Kidney epithelial cell (primary cell): ENCODE measurements around the gene MRPL44. TPM values are rescaled to one million over a fixed set of nuclear protein-coding genes. Genes with fewer than 3 reads are reported as not detected.

ENCODE experiments used
- DNase-seq: peaks from one replicate; pipeline ENCODE4 v3.0.0-alpha.2; 2010; ENCODE audit warnings: low read depth
- H3K27me3 ChIP-seq: 2 replicates; pipeline ENCODE4 v1.6.0; 2011; ENCODE audit warnings: low read length; ENCODE audit not compliant: control insufficient read depth, insufficient read depth
- H3K36me3 ChIP-seq: 2 replicates; pipeline ENCODE4 v1.5.1; 2011; ENCODE audit warnings: low read length; ENCODE audit not compliant: control insufficient read depth, insufficient read depth
- H3K4me3 ChIP-seq: 2 replicates; pipeline ENCODE4 v1.5.1; 2011; ENCODE audit warnings: low read depth, mild to moderate bottlenecking, control low read depth, low read length
- total RNA-seq: library from RNA; depleted of rRNA; stranded (reverse); fragments of >200 nt; gene quantifications from 2 replicates; pipeline ENCODE4 v1.2.3, GENCODE V29; 2015
- TF ChIP-seq, protein P1 (sequence below): IDR thresholded peaks from 2 replicates; pipeline ENCODE4 v1.5.1; 2011; ENCODE audit warnings: mild to moderate bottlenecking, moderate library complexity, low read length, control low read depth, inconsistent platforms; ENCODE audit not compliant: insufficient read depth, poor library complexity, severe bottlenecking

The MRPL44 gene
- total RNA-seq, 1 donor from 2014 or later, result 62.2 TPM

DNA sequence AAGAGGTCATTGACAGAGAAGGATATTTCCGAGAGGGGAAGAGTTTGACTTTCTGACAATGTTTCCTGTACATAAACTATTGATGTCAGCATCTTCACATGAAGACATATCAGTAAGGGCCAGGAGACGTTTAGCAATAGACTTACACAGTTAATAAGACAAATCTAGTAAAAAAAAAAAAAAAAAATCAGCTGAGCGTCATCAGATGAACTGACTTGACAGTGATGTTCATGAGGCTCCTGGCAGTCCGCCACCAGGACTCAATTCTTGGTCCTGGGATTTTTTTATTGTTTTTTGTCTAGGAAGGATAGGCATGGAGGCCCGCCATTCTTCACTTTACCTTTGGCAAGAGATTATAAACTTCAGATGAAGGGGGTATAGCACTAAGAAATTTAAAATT is 14.5 kb downstream of the MRPL44 start:
- Histone ChIP-seq H3K36me3 (no peaks in the 10 kb centered on the region), H3K4me3 (no peak overlapping the region), H3K27me3 (no peaks in the 10 kb centered on the region)
- DNase-seq, result no peak
- TF ChIP-seq, protein P1, sequence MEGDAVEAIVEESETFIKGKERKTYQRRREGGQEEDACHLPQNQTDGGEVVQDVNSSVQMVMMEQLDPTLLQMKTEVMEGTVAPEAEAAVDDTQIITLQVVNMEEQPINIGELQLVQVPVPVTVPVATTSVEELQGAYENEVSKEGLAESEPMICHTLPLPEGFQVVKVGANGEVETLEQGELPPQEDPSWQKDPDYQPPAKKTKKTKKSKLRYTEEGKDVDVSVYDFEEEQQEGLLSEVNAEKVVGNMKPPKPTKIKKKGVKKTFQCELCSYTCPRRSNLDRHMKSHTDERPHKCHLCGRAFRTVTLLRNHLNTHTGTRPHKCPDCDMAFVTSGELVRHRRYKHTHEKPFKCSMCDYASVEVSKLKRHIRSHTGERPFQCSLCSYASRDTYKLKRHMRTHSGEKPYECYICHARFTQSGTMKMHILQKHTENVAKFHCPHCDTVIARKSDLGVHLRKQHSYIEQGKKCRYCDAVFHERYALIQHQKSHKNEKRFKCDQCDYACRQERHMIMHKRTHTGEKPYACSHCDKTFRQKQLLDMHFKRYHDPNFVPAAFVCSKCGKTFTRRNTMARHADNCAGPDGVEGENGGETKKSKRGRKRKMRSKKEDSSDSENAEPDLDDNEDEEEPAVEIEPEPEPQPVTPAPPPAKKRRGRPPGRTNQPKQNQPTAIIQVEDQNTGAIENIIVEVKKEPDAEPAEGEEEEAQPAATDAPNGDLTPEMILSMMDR, result no peak

DNA sequence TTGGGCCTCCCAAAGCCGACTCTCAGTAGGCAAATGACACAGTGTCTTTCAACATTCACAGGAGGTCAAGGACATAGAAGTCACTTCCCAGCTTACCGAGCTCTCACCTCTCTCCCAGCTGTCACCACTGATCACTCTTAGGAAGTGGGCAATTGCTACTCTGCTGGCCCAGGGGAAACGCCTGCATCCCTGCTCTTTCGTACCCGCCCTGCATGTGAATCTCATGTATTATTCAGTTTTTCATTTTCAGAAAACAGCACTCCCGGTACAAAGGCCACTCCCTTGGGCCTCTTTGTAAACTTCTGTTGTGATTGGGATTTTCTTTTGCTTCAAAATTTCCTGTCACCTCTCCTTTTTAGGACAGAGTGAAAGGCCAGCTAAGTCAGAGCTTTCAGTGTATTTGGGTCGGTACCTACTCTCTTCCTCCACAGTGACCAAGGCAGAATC is 15.4 kb downstream of the MRPL44 start:
- DNase-seq, result no peak
- Histone ChIP-seq H3K36me3 (no peaks in the 10 kb centered on the region), H3K27me3 (no peaks in the 10 kb centered on the region), H3K4me3 (no peak overlapping the region)
- TF ChIP-seq, protein P1, result no peak

DNA sequence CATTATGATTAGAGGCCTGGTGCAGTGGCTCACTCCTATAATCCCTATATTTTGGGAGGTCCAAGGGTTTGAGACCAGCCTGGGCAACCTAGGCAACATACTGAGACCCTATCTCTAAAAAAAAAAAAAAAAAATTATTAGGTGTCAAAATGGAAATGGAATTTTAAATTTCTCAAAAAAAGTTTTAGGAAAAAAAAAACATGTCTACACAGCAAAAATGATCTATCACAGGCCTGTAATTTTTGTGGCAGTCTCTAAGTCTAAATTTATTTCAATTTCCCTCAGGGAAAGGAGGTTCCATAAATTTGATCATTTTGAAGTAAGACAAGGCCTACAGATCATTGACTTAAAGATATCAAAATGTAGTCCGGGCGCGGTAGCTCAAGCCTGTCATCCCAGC is 16.3 kb downstream of the MRPL44 start:
- no peak for DNase-seq
- TF ChIP-seq, protein P1, result no peak
- no peaks in the 10 kb centered on the region for H3K36me3 ChIP-seq
- no peak overlapping the region for H3K4me3 ChIP-seq
- H3K27me3 ChIP-seq, result no peaks in the 10 kb centered on the region

DNA sequence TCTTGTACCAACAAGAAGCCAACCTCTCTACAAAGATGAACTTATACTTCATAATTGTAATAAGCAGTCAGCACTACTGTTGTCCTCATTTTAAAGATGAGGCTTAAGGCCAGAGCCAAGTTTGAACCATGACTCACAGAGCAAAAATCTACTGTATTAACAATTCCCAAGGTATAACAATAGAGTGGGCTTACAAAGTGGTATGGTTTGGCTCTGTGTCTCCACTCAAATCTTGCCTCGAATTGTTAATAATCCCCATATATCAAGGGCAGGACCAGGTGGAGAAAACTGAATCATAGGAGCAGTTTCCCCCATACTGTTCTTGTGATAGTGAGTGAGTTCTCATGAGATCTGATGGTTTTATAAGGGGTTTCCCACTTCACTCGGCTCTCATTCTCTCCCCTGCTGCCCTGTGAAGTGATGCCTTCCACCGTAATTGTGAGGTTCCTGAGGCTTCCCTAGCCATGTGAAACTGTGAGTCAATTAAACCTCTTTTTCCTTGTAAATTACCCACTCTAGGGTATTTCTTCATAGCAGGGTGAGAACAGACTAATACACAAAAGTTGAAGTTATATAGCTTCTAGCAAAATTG is 19.5 kb downstream of the MRPL44 start:
- Histone ChIP-seq H3K27me3 (no peaks in the 10 kb centered on the region), H3K4me3 (no peak overlapping the region), H3K36me3 (no peaks in the 10 kb centered on the region)
- TF ChIP-seq, protein P1, result no peak
- no peak for DNase-seq

DNA sequence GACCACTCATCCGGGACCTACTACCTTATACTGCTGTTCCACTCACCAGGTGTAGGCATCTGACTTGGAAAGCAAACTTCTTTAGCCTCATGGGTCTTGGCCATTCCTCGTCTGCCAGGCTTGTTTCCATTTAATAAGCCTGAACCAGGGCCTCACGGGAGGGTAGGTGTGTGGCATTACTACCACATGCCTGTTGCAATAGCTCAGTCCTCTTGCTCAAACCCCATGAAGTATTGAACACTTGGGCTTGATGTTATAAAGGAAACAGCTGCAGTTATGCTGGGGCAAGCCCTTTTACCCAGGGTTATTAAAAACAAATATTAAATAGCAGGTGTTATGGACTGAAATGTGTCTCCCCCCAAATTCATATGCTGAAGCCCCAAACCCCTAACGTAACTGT is 21.2 kb downstream of the MRPL44 start:
- Histone ChIP-seq H3K27me3 (no peaks in the 10 kb centered on the region), H3K36me3 (no peaks in the 10 kb centered on the region), H3K4me3 (no peak overlapping the region)
- TF ChIP-seq, protein P1, result no peak
- DNase-seq, result no peak

DNA sequence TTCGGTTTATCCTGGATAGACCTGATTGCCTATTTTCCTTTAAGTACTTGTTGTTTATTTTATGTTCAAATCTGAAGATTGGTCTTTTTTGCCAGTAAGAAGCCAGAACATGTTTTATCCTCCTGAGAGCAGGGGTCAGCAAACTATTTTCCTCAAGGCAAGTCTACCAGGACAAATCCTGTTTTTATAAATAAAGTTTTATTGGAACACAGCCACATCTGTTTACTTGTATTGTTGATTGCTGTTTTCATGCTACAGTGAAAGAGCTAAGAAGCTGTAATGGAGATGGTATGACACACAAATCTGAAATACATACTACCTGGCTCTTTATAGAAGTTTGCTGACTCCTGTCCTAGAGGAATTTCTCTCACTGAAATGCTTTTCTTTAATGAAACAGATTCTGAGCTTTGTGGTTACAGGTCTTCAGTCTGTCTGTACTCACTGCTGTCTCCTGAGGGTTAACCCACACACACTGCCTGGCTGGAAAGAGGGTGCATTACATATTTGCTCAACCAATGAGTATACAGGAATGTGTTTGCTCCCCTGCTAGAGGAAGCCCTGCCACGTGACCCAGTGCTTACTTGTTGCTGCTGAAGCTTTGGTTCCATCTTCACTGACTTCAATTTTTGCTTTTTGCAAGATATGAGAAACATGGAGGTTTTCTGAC is 22.6 kb downstream of the MRPL44 start:
- no peak for DNase-seq
- TF ChIP-seq, protein P1, result no peak
- Histone ChIP-seq H3K36me3 (no peaks in the 10 kb centered on the region), H3K4me3 (no peak overlapping the region), H3K27me3 (no peaks in the 10 kb centered on the region)
